Lower lobe of right lung (tissue), 2 donors: ENCODE data around the gene CORIN. TPM values are rescaled to one million over a fixed set of nuclear protein-coding genes. Genes with fewer than 3 reads are reported as not detected.

Experiments
- ATAC-seq, 2 donors: fragments of 200-7000 bp; cut with Tn5 transposase; one replicate each; pipeline ENCODE4 v1.9.1; 2020 to 2022; ENCODE audit warnings: mild to moderate bottlenecking in 2 of 2, moderate library complexity in 2 of 2
- DNase-seq: peaks from one replicate; pipeline ENCODE4 v3.0.0-alpha.2; 2020
- H3K27ac ChIP-seq: fragments of 200-600 bp; one replicate; pipeline ENCODE4 v1.8.0; 2022
- H3K27me3 ChIP-seq: fragments of 200-600 bp; one replicate; pipeline ENCODE4 v1.8.0; 2022; ENCODE audit warnings: low read depth
- H3K36me3 ChIP-seq: fragments of 200-600 bp; one replicate; pipeline ENCODE4 v1.8.0; 2022; ENCODE audit warnings: mild to moderate bottlenecking
- H3K4me1 ChIP-seq: fragments of 200-600 bp; one replicate; pipeline ENCODE4 v1.8.0; 2022
- H3K4me3 ChIP-seq: fragments of 200-600 bp; one replicate; pipeline ENCODE4 v1.8.0; 2022; ENCODE audit warnings: mild to moderate bottlenecking
- H3K9me3 ChIP-seq: fragments of 200-600 bp; one replicate; pipeline ENCODE4 v1.8.0; 2022
- intact Hi-C: fragments of 100-400 bp; cut with DNase I; formaldehyde crosslinking; loops from one replicate; pipeline ENCODE4 v1.11.0; 2022
- total RNA-seq: library from RNA; stranded (reverse); fragmentation: NEBNext Ultra II Directional; extraction: Animal tissue kit (Norgen Biotek cat#: 25700); gene quantifications from one replicate; pipeline ENCODE4 v1.2.1, GENCODE V29; 2021
- TF ChIP-seq, protein P1 (sequence below): fragments of 200-600 bp; IDR thresholded peaks from one replicate; pipeline ENCODE4 v1.8.0; 2022; ENCODE audit warnings: antibody characterized with exemption, mild to moderate bottlenecking
- donor health status: DM: no; HTN: yes; CAD: no; lungs with severe emphysema.

The CORIN gene
- total RNA-seq, 1 donor from 2014 or later = 3.9 TPM

DNA sequence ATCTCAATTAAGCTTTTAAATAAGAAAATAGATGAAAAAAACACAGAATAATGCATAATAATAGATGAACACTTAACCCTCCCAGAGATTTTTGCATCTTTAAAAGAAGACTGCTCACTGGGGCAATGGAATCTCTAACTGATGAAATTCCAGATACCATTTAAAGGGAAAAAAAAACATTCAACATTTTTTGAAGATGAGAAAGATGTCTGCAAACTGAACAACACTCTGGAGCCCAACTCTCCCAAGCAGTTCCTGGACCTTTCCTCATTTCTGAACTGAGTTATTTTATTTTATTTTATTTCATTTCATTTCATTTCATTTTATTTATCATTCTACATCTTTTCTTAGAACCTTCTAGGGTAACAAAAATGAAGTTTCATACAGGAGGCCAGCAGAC, 90.7 kb downstream of the CORIN start:
- no peaks in the 10 kb centered on the region for H3K4me1 ChIP-seq
- intact Hi-C loops = no loop called here
- no peaks in the 10 kb centered on the region for H3K9me3 ChIP-seq
- no peaks in the 10 kb centered on the region for H3K27me3 ChIP-seq
- TF ChIP-seq, protein P1, sequence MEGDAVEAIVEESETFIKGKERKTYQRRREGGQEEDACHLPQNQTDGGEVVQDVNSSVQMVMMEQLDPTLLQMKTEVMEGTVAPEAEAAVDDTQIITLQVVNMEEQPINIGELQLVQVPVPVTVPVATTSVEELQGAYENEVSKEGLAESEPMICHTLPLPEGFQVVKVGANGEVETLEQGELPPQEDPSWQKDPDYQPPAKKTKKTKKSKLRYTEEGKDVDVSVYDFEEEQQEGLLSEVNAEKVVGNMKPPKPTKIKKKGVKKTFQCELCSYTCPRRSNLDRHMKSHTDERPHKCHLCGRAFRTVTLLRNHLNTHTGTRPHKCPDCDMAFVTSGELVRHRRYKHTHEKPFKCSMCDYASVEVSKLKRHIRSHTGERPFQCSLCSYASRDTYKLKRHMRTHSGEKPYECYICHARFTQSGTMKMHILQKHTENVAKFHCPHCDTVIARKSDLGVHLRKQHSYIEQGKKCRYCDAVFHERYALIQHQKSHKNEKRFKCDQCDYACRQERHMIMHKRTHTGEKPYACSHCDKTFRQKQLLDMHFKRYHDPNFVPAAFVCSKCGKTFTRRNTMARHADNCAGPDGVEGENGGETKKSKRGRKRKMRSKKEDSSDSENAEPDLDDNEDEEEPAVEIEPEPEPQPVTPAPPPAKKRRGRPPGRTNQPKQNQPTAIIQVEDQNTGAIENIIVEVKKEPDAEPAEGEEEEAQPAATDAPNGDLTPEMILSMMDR = no peak
- DNase-seq = no peak
- ATAC-seq = no peak
- no peak overlapping the region for H3K27ac ChIP-seq
- H3K4me3 ChIP-seq = no peak overlapping the region
- H3K36me3 ChIP-seq = no peaks in the 10 kb centered on the region

DNA sequence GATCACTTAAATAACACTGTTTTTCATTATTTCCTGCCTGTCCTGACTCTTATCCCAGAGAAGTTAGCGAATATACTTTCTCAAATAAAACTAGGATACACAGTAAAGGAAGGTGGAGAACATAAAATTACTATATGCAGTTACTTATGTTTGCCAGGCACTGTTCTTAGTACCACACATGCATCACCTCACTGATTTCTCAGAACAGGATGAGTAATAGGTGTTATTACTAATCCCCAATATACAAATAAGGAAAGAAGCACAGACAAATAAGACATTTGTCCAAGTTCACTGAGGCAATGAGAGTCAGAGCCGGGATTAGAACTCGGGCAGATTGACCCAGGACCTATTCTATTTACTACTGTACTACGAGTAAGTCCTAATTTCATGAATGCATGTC, 91.7 kb downstream of the CORIN start:
- H3K27ac ChIP-seq = no peak overlapping the region
- no peak for DNase-seq
- no peaks in the 10 kb centered on the region for H3K27me3 ChIP-seq
- no peak overlapping the region for H3K4me3 ChIP-seq
- no peaks in the 10 kb centered on the region for H3K36me3 ChIP-seq
- H3K9me3 ChIP-seq = no peaks in the 10 kb centered on the region
- H3K4me1 ChIP-seq = no peaks in the 10 kb centered on the region
- TF ChIP-seq, protein P1 = no peak
- no peak for ATAC-seq
- intact Hi-C loops = no loop called here

DNA sequence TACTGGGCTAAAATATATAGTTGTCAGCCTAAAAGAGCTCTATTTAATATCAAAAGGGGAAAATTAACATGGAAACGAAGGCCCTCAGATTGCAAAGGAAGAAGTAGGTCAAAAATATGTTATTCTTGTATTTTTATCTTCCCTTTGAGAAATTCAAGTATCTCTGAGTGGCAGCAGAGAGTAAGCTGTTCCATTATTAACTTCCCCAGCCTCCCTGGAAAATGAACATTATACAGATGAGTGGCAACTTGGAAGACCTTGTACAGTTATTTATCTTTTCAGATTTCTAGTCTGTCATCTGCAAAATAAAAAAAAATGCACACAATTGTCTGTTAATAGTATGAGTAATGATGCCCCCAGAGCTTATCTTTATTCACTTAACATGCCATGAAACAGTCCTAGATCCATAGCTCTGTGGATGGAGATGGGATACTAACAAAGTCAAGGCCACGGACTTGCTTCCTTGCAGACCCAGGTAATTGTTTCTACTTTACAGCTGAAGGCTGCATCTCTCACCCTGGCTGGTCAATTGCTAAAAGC, 93.0 kb downstream of the CORIN start:
- no peaks in the 10 kb centered on the region for H3K36me3 ChIP-seq
- intact Hi-C loops = no loop called here
- no peaks in the 10 kb centered on the region for H3K27me3 ChIP-seq
- H3K27ac ChIP-seq = no peak overlapping the region
- DNase-seq = no peak
- H3K9me3 ChIP-seq = no peaks in the 10 kb centered on the region
- ATAC-seq = no peak
- no peaks in the 10 kb centered on the region for H3K4me1 ChIP-seq
- no peak overlapping the region for H3K4me3 ChIP-seq
- TF ChIP-seq, protein P1 = no peak

DNA sequence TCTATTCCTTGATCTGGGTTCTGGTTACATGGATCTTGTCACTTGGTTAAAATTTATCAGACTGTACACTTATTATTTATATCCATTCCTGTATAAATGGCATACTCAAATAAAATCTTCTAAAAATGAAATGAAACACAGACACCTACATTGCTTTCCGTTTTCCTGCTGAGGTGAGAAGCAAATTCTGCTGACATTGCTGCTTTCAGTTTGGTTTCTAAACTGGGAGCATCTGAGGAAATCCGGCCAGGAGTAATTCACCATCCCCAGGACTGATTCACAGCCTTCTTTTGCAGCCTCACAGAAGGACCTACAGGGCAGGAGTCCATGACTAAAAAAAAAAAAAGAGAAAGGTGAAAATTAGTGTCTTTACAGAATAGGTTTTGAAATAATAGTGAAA, 93.6 kb downstream of the CORIN start:
- TF ChIP-seq, protein P1 = no peak
- H3K4me3 ChIP-seq = no peak overlapping the region
- no peak overlapping the region for H3K27ac ChIP-seq
- DNase-seq (no peak), ATAC-seq (no peak)
- no peaks in the 10 kb centered on the region for H3K27me3 ChIP-seq
- no peaks in the 10 kb centered on the region for H3K4me1 ChIP-seq
- intact Hi-C loops = no loop called here
- no peaks in the 10 kb centered on the region for H3K9me3 ChIP-seq
- no peaks in the 10 kb centered on the region for H3K36me3 ChIP-seq

DNA sequence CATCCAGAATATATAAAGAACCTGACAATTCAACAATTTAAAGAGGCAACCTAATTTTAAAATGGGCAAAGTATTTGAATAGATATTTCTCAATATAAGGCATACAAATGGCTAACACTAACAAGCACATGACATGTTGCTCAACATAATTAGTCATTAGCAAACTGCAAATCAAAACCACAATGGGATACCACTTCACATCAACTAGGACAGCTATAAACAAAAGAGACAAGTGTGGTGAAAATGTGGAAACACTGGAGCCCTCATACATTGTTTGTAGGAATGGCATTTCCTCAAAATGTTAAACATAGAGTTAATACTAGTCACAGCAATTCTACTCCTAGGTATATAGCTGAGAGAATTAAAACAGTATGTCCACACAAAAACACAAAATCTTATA, 96.7 kb downstream of the CORIN start:
- DNase-seq (no peak), ATAC-seq (no peak)
- no peaks in the 10 kb centered on the region for H3K4me1 ChIP-seq
- intact Hi-C loops = no loop called here
- no peak overlapping the region for H3K4me3 ChIP-seq
- H3K27me3 ChIP-seq = no peaks in the 10 kb centered on the region
- TF ChIP-seq, protein P1 = no peak
- no peak overlapping the region for H3K27ac ChIP-seq
- no peaks in the 10 kb centered on the region for H3K9me3 ChIP-seq
- no peaks in the 10 kb centered on the region for H3K36me3 ChIP-seq

DNA sequence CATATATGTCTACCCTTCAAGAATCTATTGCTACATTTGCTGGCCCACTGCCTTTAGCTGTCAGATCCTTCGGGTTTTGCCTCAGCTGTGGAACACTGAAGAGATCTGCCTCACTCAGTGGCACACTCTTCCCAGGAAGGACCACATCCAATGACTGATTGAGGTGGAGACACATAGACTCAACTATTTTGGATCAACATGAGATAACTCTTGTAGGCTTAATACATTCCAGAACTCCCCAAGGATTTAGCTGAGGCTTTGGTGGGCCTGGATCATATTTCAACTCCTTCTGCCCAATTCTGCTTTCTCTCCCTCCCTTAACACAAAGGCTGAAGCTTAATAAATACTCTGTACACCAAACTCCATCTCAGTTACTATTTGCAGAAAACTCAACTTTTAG, 100.5 kb downstream of the CORIN start:
- no peaks in the 10 kb centered on the region for H3K4me1 ChIP-seq
- intact Hi-C loops = no loop called here
- no peak overlapping the region for H3K4me3 ChIP-seq
- H3K36me3 ChIP-seq = no peaks in the 10 kb centered on the region
- no peak for ATAC-seq
- TF ChIP-seq, protein P1 = no peak
- H3K27me3 ChIP-seq = no peaks in the 10 kb centered on the region
- H3K27ac ChIP-seq = no peak overlapping the region
- no peaks in the 10 kb centered on the region for H3K9me3 ChIP-seq
- DNase-seq = no peak
